Mucosa of gallbladder (tissue), 1 donor: ENCODE data around the gene RIGI. TPM values are rescaled to one million over a fixed set of nuclear protein-coding genes. Genes with fewer than 3 reads are reported as not detected.
"Not testable (repeated sequence)": the region's sequence is repeated elsewhere in the genome, so short reads cannot be mapped to it uniquely, and the experiment has no call there.

Source experiments
- DNase-seq: peaks from one replicate; pipeline ENCODE4 v3.0.0-alpha.2; 2020; ENCODE audit warnings: low spot score
- total RNA-seq: library from RNA; stranded (reverse); gene quantifications from one replicate; pipeline ENCODE4 v1.2.1, GENCODE V29; 2021
- donor health status: DM: no; HTN: no; CAD: no.

The RIGI gene
- total RNA-seq, 1 donor from 2014 or later, result 9.4 TPM

DNA sequence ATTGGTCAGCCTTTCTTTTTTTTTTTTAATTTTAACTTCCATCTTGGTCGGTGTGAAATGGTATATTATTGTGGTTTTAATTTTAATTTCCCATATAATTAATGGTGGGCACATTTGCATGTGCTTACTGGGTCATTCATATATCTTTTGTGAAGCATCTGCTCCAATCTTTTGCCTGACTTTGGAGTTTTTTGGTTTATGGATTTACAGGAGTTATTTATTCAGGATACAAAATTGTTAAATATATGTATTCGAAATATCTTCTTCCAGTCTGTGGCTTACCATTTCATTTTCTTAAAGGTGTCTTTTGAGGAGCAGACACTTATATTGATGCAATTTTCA, 682 bp upstream of the RIGI start:
- no peak for DNase-seq

DNA sequence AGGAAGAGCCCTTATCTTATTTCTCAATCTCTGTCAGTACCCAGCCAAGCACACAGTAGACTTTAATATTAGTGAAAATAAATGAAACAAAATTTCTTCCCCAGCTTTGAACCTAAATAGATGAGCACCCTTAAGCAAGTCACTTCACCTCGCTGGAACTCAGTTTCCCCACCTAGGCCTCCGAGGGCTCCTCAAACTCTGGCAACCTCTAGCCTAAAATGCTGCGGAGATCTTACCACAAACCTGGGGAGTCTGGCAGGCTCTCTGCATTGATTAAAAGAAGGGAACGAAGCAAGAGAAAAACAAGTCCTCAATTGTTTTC, 326 bp downstream of the RIGI start:
- DNase-seq, result no peak

DNA sequence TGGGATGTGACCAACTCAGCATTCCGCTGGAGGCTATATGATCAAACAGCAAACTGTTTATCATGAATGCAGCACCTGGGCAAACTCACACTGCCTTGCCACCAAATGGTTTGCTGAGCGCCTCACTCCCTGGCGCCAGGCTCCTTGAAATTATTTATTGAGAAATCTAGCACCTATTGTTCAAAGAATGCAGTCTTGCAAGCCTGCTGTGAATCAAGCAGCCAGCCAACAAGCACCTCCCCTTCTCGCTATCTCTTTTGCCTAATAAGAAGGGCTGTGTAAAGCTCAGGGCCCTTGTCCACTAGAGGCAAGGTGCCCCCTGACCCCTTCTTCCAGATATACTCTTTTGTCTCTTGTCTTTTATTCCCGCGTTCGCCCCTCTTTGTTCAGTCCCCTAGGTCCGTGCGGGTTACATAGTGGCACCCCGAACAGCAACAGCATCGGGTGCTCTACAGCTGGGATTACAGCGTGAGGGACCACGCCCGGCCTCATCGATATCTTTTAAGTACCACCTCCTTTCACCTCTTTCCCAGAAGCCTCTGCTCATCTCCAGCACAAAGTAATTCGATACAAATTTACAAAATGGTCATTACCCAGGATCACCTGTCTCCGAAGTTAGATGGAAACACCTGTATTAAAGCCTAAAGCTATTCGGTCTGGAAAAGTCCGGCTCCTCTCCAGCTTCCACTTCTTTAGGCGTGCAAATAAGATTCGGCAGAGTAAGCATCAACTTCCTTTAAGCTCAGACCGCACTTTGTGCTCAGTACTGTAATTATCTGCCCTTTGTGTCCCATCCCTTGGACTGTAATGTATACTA, 896 bp downstream of the RIGI start:
- peak; percentile 16 for DNase-seq

DNA sequence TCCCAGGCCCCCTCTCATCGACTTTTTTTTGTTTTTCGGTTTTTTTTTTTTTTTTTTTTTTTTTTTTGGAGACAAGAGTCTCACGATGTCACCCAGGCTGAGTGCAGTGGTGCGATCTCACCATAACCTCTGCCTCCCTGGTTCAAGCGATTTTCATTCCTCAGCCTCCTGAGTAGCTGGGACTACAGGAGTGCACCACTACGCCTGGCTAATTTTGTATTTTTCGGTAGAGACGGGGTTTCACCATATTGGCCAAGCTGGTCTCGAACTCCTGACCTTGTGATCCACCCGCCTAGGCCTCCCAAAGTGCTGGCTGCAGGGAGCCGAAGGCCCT, 1.5 kb downstream of the RIGI start:
- DNase-seq, result not testable (repeated sequence)

DNA sequence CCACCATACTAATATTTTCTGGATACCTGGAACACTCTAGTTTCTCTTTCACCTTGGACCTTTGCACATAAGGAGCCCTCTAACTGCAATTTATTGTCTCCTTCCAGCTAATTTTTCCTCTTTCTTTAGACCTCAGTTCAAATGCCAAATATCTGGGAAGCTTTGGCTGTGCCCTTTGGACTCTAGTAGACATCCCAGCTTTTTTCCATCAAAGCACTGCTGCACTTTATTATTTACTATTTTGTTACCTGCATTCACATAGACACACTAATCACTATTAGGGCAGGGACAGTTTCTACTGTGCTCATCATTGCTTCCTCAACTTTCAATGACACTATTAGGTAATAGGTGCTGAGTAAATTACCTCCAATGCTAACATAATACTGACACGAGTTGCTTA, 2.1 kb downstream of the RIGI start:
- no peak for DNase-seq

DNA sequence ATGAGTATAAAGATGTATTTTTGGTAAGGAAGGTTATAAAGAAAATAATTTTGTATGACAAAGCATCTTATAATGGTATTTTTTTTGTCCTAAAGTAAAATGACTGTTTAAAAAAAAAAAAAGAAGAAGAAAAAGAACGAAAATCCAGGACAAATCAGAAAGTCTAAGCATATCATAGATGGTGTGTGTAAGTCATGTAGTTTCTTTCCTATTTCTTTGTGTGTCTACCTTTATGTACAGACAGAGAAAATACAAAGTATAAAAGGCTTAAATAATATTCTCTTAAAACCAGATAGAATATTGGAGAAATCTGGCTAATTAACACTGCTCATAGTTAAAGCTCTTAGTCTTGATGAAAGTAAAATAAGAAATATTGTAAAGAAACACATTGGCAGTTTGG, 7.7 kb downstream of the RIGI start:
- no peak for DNase-seq

DNA sequence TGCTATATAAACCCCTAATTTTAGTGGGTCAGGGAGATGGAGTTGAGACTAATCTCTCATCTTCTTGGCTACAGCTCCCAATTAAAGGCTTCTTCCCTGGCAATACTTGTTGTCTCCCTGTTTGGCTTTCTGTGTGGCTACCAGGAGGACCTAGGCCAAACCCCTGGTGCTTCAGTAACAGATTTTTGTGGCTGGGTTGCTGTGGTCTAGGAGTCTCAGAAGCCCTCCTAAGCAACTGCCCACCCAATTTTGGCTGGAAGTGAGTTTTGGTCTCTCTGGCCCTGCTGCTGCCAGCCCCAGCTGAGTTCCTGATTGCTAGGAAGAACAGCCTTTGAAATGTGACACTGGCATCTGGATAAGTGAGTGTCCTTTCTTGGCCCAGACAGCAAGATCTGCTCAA, 9.8 kb downstream of the RIGI start:
- DNase-seq, result no peak

DNA sequence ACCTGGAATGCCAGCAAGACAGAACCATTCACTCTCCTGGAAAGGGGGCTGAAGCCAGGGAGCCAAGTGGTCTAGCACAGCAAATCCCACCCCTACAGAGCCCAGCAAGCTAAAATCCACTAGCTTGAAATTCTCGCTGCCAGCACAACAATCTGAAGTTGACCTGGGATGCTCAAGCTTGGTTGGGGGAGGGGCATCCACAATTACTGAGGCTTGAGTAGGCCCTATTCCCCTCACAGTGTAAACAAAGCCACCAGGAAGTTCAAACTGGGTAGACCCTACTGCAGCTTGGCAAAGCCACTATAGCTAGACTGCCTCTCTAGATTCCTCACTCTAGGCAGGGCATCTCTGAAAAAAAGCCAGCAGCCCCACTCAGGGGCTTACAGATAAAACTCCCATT, 17.3 kb downstream of the RIGI start:
- no peak for DNase-seq

DNA sequence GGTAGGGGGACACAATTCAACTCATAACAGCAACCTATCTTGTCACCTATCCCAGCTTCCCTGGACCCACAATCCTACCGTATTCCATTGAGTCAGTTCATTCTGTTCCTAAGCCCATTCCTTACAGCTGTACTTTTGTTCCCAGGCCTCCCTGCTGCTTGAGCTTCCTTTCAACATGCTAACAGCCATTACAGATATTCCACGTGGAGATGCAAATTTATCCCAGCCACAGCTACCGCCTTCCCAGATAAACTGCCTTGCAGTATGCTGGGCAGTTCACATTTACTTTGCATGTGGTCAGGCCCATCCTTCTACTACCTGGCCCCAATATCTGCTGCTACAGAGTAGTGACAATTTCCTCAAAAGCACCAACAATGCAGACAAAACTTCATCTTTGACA, 23.0 kb downstream of the RIGI start:
- DNase-seq, result no peak

DNA sequence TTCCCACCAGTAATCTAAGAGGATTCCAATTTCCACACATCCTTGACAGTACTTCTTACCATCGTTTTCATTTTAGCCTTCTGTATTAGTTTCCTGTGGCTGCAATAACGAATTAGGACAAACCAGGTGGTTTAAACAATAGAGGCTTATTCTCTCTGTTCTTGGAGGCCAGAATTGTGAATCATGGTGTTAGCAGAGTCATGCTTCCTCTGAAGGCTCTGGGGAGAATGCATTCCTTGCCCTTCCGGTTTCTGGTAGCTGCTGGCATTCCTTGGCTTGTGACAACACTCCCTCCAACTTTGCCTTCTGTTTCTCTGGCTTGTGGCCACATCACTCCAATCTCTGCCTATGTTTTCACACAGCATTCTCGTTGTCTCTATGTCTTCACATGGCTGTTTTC, 23.5 kb downstream of the RIGI start:
- DNase-seq, result no peak

DNA sequence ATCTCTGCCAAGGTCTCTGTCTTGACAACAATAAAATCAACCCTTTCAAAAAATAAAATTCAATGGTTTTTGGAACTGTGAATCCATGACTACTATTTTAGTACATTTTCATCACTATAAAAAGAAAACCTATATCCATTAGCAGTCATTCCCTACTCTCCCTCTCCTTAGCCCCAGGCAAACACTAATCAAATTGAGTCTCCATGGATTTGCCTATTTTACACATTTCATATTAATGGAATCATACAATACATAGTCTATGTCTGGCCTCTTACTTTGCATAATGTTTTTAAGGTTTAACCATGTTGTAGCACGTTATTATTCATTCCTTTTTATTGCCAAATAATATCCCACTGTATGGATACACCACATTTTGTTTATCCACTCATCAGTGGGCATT, 24.1 kb downstream of the RIGI start:
- no peak for DNase-seq

DNA sequence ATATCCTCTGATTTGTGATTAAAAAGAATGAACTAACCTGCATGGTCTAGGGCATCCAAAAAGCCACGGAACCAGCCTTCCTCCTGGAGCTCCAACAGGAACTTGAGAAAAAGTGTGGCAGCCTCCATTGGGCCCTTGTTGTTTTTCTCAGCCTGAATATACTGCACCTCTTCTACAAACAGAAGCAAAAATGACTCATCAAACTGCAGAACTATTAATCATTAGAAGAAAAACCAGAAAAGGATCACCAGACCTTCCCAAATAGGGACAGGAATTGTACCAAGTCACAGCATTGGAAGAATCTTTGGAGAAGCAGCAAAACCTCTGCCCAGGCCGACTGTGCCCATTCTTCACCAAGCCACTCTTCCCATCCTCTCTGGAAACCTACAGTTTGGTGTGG, 25.2 kb downstream of the RIGI start:
- DNase-seq, result no peak

DNA sequence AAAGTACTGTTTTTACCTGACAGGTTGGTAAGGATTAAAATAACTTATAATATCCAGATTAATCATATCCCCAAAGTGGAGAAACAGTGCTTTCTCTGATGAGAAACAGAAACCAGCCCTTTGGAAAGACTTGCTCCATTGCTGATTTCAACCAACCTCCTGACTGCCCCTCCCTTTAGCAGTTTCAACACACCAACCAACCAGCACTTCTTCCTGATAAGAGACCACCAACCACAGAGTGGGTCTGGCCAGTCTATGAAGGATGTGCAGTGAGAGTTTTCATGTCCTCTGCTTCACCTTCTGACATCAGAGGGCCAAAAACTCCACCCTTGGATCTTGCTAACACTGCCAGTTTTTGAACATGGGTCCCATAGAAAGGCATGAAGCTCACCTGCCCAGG, 28.1 kb downstream of the RIGI start:
- no peak for DNase-seq

DNA sequence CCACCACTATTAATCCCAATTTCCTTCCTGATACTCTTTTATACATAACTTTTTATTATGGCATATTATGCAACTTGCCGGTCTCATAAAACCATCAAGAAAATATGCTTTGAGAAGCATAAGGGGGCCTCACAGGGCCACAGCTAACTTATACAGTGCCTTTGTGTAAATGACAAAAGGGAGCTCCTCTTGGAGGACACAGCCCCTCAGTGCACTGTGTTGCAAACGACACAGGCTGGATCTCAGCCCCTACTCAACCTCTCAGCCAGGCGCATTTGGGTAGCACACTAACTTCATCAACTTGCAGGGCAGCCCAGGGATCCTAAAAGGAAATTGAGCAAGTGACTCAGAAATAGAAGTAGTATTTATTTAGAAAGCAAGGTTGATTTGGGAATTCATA, 35.4 kb downstream of the RIGI start:
- DNase-seq, result no peak

DNA sequence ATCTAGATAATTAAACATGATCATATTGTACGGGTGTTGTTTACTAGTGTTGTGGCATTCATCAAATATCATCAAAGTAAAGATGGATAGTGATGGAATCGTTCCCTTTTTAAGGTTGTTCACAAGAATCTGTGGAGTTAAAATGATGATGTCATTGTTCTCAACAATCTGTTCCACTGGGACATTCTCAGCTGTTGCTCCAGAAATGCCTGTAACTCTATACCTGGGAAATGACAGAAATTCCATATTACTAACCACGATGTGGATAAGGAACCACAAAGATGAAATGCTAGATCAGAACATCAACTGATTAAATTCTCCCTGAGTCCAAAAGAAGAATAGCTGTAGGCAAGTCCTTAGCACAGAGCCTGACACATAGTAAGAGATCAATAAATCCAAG, 38.0 kb downstream of the RIGI start:
- no peak for DNase-seq

DNA sequence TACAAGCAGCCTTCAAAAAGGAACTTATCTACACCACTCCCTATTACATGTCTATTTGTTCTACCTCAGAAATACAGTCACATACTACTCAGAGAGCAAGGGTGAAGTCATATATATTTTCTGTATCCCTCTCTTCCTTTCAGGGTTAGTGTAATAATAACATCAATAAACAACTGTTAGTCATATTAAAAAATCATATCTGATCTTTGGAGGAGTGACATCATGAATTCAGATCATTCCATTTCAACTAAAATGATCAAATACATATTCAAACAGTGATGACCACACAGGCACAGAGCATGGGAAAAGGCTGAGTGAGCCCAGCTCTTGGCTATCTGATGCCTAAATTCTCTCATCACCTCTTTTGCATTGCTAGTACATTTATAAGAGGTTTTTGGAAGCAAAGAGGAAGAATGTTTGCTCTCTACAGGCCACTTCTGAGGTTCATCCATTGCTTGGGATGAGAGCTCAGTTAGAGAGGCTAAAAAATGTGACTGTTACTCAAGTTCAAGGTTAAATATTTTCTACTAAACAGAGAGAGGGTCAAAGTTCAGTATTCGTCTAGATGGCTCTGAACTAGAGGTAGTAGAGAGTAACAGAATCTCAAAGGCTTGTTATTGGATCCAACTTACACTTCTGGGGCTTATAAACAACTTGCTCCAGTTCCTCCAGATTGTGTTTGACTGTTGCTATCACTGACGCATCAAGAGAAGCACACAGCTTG, 39.0 kb downstream of the RIGI start:
- no peak for DNase-seq

DNA sequence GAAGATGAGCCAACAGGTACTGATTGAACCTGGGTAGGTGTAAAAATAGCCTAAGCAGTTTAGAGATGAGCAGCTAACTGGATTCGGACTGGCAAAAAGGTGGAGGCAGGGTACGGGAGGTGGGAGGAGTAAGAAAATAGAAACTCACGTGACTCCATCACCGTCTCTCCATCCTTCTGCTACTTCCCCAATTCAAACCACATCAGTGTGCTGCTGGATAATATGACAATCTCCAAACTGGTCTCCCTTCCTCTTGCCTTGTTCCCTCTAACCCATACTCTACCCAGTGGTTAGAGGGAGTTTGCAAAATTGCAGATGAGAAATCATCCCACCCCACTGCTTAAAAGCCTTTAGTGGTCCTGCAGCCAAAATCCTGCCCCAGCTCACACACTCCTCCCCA, 42.7 kb downstream of the RIGI start:
- no peak for DNase-seq

Other genes starting within 250 kb of the RIGI start
- gene ACO1, start 141.6 kb downstream of the RIGI start, total RNA-seq, result 48.2 TPM
- 13.0 TPM for gene SMIM27, start 26.1 kb upstream of the RIGI start, total RNA-seq
- gene TOPORS, start 26.4 kb upstream of the RIGI start, total RNA-seq, result 15.5 TPM
- gene NDUFB6, start 47.0 kb upstream of the RIGI start, total RNA-seq, result 46.8 TPM
- gene TAF1L, start 109.5 kb upstream of the RIGI start, total RNA-seq, result 0.03 TPM